ENCODE measurements around the gene RUNDC3A.

Gene RUNDC3A

DNA sequence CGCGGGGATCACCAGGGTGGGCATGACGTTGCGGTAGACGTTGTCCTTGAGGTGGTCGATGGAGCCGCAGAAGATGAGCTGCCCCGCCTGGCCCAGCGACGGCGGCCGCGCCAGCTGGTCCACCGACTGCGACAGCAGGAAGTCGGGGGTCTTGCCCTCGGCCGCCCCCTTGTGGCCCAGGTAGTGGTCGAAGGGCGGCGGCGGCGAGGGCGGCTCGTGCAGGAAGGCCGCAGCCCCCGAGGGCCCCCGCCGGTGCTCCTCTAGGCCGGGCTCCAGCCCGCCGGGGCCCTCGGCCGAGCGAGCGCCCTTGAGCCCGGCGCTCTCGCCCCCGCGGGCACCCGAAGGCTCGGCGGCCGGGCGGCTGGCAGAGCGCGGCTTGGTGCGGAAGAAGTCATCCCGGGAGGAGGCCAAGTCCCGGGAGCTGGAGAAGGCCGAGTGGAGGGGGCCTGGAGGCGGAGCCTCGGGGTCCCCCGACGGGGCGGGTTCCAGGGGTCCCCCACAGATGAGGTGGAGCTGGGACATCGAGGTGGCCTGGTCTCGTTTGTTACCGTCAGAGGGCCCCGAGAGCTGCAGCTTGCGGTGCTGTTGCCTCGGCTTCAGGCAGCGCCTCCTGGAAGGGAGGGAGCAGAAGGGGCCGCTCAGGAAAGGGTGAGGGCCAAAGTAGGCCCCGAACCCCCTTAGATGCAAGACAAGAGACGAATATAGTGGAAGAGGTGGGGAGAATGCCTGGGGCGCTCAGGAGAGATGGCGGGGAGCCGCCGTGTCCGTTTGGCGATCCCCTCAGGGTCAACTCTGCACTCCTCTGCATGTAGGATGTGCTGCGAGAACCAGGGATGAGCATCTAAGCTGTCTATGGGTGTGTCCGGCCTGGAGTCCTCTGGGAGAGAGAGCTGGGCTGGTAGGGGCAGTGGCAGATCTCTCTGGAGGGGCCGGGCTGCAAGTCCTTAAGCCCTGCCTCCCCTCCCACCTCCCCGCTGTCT is 46.5 kb downstream of the RUNDC3A start:
- no peak overlapping the region for H3K4me3 ChIP-seq (ENCODE audit: low read depth, low read length)
- peak; percentile 76 for DNase-seq (ENCODE audit: low read depth)
- TF ChIP-seq, protein P1, sequence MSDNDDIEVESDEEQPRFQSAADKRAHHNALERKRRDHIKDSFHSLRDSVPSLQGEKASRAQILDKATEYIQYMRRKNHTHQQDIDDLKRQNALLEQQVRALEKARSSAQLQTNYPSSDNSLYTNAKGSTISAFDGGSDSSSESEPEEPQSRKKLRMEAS (IDR thresholded peaks at IDR 0.05; ENCODE audit: low read depth, low read length) = no peak
- TF ChIP-seq, protein P2, sequence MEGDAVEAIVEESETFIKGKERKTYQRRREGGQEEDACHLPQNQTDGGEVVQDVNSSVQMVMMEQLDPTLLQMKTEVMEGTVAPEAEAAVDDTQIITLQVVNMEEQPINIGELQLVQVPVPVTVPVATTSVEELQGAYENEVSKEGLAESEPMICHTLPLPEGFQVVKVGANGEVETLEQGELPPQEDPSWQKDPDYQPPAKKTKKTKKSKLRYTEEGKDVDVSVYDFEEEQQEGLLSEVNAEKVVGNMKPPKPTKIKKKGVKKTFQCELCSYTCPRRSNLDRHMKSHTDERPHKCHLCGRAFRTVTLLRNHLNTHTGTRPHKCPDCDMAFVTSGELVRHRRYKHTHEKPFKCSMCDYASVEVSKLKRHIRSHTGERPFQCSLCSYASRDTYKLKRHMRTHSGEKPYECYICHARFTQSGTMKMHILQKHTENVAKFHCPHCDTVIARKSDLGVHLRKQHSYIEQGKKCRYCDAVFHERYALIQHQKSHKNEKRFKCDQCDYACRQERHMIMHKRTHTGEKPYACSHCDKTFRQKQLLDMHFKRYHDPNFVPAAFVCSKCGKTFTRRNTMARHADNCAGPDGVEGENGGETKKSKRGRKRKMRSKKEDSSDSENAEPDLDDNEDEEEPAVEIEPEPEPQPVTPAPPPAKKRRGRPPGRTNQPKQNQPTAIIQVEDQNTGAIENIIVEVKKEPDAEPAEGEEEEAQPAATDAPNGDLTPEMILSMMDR (IDR thresholded peaks at IDR 0.05; ENCODE audit: low read depth, low read length) = peak; percentile 34
- TF ChIP-seq MYC (IDR thresholded peaks at IDR 0.05; ENCODE audit: low read depth, low read length) = no peak

DNA sequence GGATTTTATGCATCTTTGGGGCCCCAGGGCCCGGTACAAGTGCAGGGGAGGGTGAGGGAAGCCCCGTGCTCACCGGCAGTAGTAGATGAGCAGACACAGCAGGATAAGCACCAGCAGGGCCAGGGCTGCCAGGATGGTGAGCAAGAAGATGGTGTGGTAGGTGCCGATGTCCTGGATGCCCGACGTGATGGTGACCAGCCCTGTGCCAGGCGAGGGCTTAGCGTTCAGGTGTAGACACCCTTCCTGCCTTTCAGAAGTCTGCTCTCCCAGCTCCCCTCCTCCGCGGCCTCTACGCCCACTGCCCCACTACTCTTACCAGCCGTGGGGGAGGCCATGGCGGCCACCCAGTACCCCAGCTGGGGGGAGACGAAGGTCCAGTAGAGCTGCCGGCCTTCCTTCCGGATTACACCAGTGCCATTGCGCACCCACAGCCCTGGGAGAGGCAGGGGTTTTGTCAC is 47.3 kb downstream of the RUNDC3A start:
- no peak for DNase-seq (ENCODE audit: low read depth)
- TF ChIP-seq, protein P2 (IDR thresholded peaks at IDR 0.05; ENCODE audit: low read depth, low read length) = no peak
- TF ChIP-seq POLR2A (IDR thresholded peaks at IDR 0.05; ENCODE audit: extremely low read depth, insufficient read length) (no peak), MYC (IDR thresholded peaks at IDR 0.05; ENCODE audit: low read depth, low read length) (no peak)
- TF ChIP-seq, protein P1 (IDR thresholded peaks at IDR 0.05; ENCODE audit: low read depth, low read length) = no peak
- H3K4me3 ChIP-seq (ENCODE audit: low read depth, low read length) = no peak overlapping the region

DNA sequence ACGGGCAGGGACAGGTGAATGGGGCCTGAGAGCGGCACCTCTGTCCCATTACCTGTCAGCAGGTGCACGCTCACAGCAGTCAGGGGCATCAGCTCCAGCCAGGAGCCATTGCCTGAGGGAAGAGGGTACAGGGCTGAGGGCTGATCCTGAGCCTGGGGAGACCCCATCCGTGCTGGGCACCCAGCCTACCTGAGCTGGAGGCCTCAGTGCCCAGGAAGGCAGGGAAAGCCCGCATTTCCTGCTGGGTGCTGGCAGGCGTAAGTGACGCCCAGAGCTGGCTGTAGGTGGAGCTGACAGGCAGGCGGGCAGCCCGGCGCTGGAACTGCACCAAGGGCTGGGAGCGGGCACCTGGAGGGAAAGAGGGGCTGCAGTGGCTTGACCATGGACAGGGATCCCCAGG is 47.8 kb downstream of the RUNDC3A start:
- TF ChIP-seq, protein P2 (IDR thresholded peaks at IDR 0.05; ENCODE audit: low read depth, low read length) = no peak
- TF ChIP-seq MYC (IDR thresholded peaks at IDR 0.05; ENCODE audit: low read depth, low read length) (no peak), POLR2A (IDR thresholded peaks at IDR 0.05; ENCODE audit: extremely low read depth, insufficient read length) (no peak)
- TF ChIP-seq, protein P1 (IDR thresholded peaks at IDR 0.05; ENCODE audit: low read depth, low read length) = no peak
- H3K4me3 ChIP-seq (ENCODE audit: low read depth, low read length) = no peak overlapping the region
- DNase-seq (ENCODE audit: low read depth) = no peak

DNA sequence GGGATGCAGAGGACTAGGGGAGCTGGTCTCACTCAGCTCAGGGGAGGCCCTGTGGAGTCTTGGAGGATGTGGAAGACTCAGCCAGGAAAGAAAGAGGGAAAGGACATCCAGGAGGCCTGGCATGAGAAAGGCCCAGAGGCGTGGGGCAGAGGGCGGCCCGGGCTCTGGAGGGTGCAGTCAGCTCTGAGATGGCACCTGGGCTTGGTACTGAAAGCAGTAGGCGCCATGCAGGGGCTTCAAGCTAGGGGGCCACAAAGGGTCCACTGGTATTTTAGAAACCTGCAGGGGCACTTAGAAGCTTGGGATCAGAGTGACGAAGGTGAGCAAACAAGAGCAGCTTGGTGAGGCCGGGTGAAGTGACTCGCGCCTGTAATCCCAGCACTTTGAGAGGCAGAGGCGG is 49.7 kb downstream of the RUNDC3A start:
- no peak for DNase-seq (ENCODE audit: low read depth)
- TF ChIP-seq, protein P2 (IDR thresholded peaks at IDR 0.05; ENCODE audit: low read depth, low read length) = no peak
- TF ChIP-seq, protein P1 (IDR thresholded peaks at IDR 0.05; ENCODE audit: low read depth, low read length) = no peak
- TF ChIP-seq POLR2A (IDR thresholded peaks at IDR 0.05; ENCODE audit: extremely low read depth, insufficient read length) = no peak
- no peak overlapping the region for H3K4me3 ChIP-seq (ENCODE audit: low read depth, low read length)

DNA sequence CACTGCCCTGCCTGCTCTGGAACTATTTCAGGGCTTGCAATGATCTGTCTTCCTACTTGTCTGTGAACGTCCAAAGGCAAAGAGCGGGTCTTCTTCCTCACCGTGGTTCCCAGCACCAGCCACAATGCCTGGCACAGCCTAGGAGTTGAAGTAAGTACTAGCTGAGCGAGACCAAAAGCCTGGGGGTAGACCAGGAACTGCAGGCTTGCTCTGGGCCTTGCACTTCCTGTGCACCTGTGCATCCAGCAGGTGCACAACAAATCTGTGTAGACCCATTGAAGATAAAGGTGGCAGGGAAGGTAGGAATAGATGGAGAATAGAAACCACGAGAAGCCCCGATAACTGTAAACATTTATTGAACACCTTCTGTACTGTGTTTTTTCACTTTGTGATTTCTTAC is 50.6 kb downstream of the RUNDC3A start:
- TF ChIP-seq MYC (IDR thresholded peaks at IDR 0.05; ENCODE audit: low read depth, low read length) = no peak
- TF ChIP-seq, protein P1 (IDR thresholded peaks at IDR 0.05; ENCODE audit: low read depth, low read length) = no peak
- TF ChIP-seq, protein P2 (IDR thresholded peaks at IDR 0.05; ENCODE audit: low read depth, low read length) = no peak
- no peak for TF ChIP-seq POLR2A (IDR thresholded peaks at IDR 0.05; ENCODE audit: extremely low read depth, insufficient read length)
- DNase-seq (ENCODE audit: low read depth) = no peak
- no peak overlapping the region for H3K4me3 ChIP-seq (ENCODE audit: low read depth, low read length)
